Activated CD8-positive, alpha-beta memory T cell treated with anti-CD3 and anti-CD28 coated beads, Interleukin-2, amount 50 U/mL, for 24 hours (primary cell): ENCODE results near the gene PRSS57.

Experiments
- DNase-seq: peaks from one replicate; pipeline ENCODE4 v3.0.0-alpha.2; 2020; ENCODE audit errors: extremely low read depth

The PRSS57 gene

GRCh38 chr19:652467-653389 is 42.5 kb downstream of the PRSS57 start:
- DNase-seq: no peak

- DNase-seq: no peak
These were observed 43.3 kb downstream of the PRSS57 start for GRCh38 chr19:651991-652390.

GRCh38 chr19:651114-651818 is 44.0 kb downstream of the PRSS57 start:
- no peak for DNase-seq

GRCh38 chr19:650121-650520 is 45.1 kb downstream of the PRSS57 start:
- no peak for DNase-seq

- DNase-seq: no peak
These were observed 46.1 kb downstream of the PRSS57 start for GRCh38 chr19:648904-649801.

GRCh38 chr19:648305-648704 is 46.9 kb downstream of the PRSS57 start:
- DNase-seq: no peak

- no peak for DNase-seq
These were observed 47.5 kb downstream of the PRSS57 start for GRCh38 chr19:647566-648284.

GRCh38 chr19:646779-647565 is 48.3 kb downstream of the PRSS57 start:
- DNase-seq: no peak

- no peak for DNase-seq
These were observed 49.1 kb downstream of the PRSS57 start for GRCh38 chr19:645912-646778.

GRCh38 chr19:644789-645188 is 50.5 kb downstream of the PRSS57 start:
- DNase-seq: no peak

GRCh38 chr19:644363-644762 is 50.9 kb downstream of the PRSS57 start:
- DNase-seq: no peak

- DNase-seq: no peak
These were observed 51.5 kb downstream of the PRSS57 start for GRCh38 chr19:643736-644135.

- no peak for DNase-seq
These were observed 52.2 kb downstream of the PRSS57 start for GRCh38 chr19:642767-643727.

- DNase-seq: no peak
These were observed 53.5 kb downstream of the PRSS57 start for GRCh38 chr19:641702-642101.

- no peak for DNase-seq
These were observed 54.6 kb downstream of the PRSS57 start for GRCh38 chr19:640606-641189.

- no peak for DNase-seq
These were observed 55.1 kb downstream of the PRSS57 start for GRCh38 chr19:640161-640558.

- DNase-seq: peak; percentile 77
These were observed 55.7 kb downstream of the PRSS57 start, which contains the start of gene FGF22 for GRCh38 chr19:639253-640160. Gene FGF22, plus strand, starts transcription at chr19:639879. Its CDS starts 47 bp downstream, at chr19:639926.
